HG03095 (cell line): Measurements from ENCODE around the gene TEX54.
A peak's percentile ranks its signal among the peaks of the same experiment; 100 is the strongest.

Experiments
- ATAC-seq: cut with Tn5 transposase; IDR thresholded peaks from one replicate; pipeline ENCODE4 v1.9.1; 2021; ENCODE audit warnings: moderate library complexity; ENCODE audit not compliant: unreplicated experiment

Gene TEX54

GRCh38 chr11:62789576-62789975 is 43.1 kb downstream of the TEX54 start:
- ATAC-seq = no peak

GRCh38 chr11:62788991-62789390 is 43.6 kb downstream of the TEX54 start:
- no peak for ATAC-seq

GRCh38 chr11:62787005-62787759 is 45.5 kb downstream of the TEX54 start, which contains the start of gene TMEM179B:
Gene TMEM179B (plus strand): TSS chr11:62787402. CDS start chr11:62787432, 30 bp downstream.
- ATAC-seq = peak; percentile 64

- peak; percentile 61 for ATAC-seq
These were observed 46.2 kb downstream of the TEX54 start for GRCh38 chr11:62786318-62787004.

GRCh38 chr11:62782753-62783152 is 49.9 kb downstream of the TEX54 start:
- ATAC-seq = no peak
